Adipocyte (in vitro differentiated cells): ENCODE measurements around the gene OXSM.
A peak's percentile ranks its signal among the peaks of the same experiment; 100 is the strongest.

Experiments
- DNase-seq: peaks from one replicate; pipeline ENCODE4 v3.0.0-alpha.2; 2015; ENCODE audit warnings: low read depth
- H3K27me3 ChIP-seq: replicated peaks from 2 replicates; pipeline ENCODE4 v1.7.0; 2013; ENCODE audit warnings: mild to moderate bottlenecking, low read length, moderate library complexity; ENCODE audit not compliant: control insufficient read depth, insufficient read depth
- H3K36me3 ChIP-seq: 2 replicates; pipeline ENCODE4 v1.7.0; 2013; ENCODE audit warnings: low read length, mild to moderate bottlenecking, moderate library complexity; ENCODE audit not compliant: control insufficient read depth, insufficient read depth, severe bottlenecking
- H3K4me1 ChIP-seq: 2 replicates; pipeline ENCODE4 v1.7.0; 2013; ENCODE audit warnings: mild to moderate bottlenecking, low read length, moderate library complexity; ENCODE audit not compliant: control insufficient read depth, insufficient read depth
- H3K4me3 ChIP-seq: 2 replicates; pipeline ENCODE4 v1.7.0; 2013; ENCODE audit warnings: mild to moderate bottlenecking, low read length, moderate library complexity
- H3K9ac ChIP-seq: 2 replicates; pipeline ENCODE4 v1.7.0; 2013; ENCODE audit warnings: mild to moderate bottlenecking, low read length, moderate library complexity
- H3K9me3 ChIP-seq: 2 replicates; pipeline ENCODE4 v1.7.0; 2013; ENCODE audit warnings: mild to moderate bottlenecking, low read length, moderate library complexity; ENCODE audit not compliant: control insufficient read depth

Gene OXSM

GRCh38 chr3:25781758-25782594 is 7.9 kb upstream of the OXSM start:
- H3K4me1 ChIP-seq: peaks cover 22% of the 10 kb centered on the region
- H3K9ac ChIP-seq: peak overlapping the region; percentile 90
- no peaks in the 10 kb centered on the region for H3K27me3 ChIP-seq
- no peak for DNase-seq
- peaks cover 15% of the 10 kb centered on the region for H3K36me3 ChIP-seq
- H3K9me3 ChIP-seq: no peaks in the 10 kb centered on the region
- peak overlapping the region; percentile 92 for H3K4me3 ChIP-seq

- Histone ChIP-seq H3K36me3 (peaks cover 9% of the 10 kb centered on the region), H3K27me3 (no peaks in the 10 kb centered on the region), H3K4me1 (peaks cover 22% of the 10 kb centered on the region), H3K4me3 (peak overlapping the region; percentile 92), H3K9me3 (no peaks in the 10 kb centered on the region), H3K9ac (peak overlapping the region; percentile 90)
- peak; percentile 82 for DNase-seq
Observed at GRCh38 chr3:25782636-25782937, 7.3 kb upstream of the OXSM start.

- Histone ChIP-seq H3K9ac (peak within 1 kb of the TSS; percentile 90), H3K36me3 (peaks cover 4% of the 10 kb centered on the region), H3K27me3 (no peaks in the 10 kb centered on the region), H3K4me3 (peak within 1 kb of the TSS; percentile 92), H3K9me3 (no peaks in the 10 kb centered on the region), H3K4me1 (peaks cover 22% of the 10 kb centered on the region)
- peak; percentile 92 for DNase-seq
Observed at GRCh38 chr3:25782938-25783660, 6.8 kb upstream of the OXSM start, which contains the start of gene NGLY1. NGLY1 (minus strand) TSS chr3:25783443; CDS start chr3:25783390, 53 bp downstream.

DNA sequence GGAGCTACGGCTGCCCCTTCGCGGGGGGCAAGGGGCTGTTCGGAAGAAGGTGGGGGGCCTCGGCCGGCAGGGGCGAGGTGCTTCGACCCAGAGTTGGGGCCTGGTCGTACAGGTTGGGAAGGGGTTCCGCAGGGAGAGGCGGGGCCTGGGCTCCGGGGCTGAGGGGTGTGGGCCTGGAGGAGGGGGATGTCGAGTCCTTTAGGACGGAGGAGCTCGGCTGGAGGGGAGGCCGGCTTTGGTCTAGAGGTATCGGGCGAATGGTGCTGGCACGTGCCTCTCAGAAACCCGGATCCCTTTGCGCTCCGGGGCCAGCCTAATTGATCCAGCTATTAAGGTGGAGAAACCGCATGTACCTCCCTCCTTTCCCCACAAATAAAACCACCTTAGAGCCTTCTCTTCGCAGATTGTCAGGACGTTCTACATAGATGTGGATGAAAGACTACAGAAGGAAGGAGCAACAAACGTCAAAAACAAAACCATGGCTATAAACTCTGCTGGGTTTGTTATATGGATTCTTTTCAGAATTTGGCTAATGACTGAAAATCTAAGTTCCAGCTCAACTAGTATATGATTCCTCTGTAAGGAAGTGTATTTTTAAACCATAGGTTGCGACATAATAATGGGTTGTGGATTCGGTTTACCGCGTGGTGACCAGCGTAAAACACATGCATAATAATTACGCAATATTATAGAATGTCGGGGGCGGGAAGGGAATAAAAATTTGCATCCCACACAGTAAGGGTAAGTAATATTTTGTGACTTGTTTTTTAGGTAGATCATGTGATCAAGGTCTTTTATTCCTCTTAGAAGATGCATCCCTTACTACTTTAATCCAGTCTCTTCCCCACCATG is 6.0 kb upstream of the OXSM start:
- H3K9ac ChIP-seq: peak overlapping the region; percentile 76
- H3K27me3 ChIP-seq: no peaks in the 10 kb centered on the region
- no peaks in the 10 kb centered on the region for H3K36me3 ChIP-seq
- H3K9me3 ChIP-seq: no peaks in the 10 kb centered on the region
- H3K4me1 ChIP-seq: peaks cover 26% of the 10 kb centered on the region
- peak; percentile 65 for DNase-seq
- H3K4me3 ChIP-seq: peak overlapping the region; percentile 90

- no peaks in the 10 kb centered on the region for H3K27me3 ChIP-seq
- no peak overlapping the region for H3K9ac ChIP-seq
- H3K9me3 ChIP-seq: no peaks in the 10 kb centered on the region
- no peak for DNase-seq
- peaks cover 29% of the 10 kb centered on the region for H3K4me1 ChIP-seq
- H3K4me3 ChIP-seq: no peak overlapping the region
- H3K36me3 ChIP-seq: no peaks in the 10 kb centered on the region
Observed at GRCh38 chr3:25784971-25785370, 4.9 kb upstream of the OXSM start.

GRCh38 chr3:25785826-25786225 is 4.1 kb upstream of the OXSM start:
- DNase-seq: no peak

DNA sequence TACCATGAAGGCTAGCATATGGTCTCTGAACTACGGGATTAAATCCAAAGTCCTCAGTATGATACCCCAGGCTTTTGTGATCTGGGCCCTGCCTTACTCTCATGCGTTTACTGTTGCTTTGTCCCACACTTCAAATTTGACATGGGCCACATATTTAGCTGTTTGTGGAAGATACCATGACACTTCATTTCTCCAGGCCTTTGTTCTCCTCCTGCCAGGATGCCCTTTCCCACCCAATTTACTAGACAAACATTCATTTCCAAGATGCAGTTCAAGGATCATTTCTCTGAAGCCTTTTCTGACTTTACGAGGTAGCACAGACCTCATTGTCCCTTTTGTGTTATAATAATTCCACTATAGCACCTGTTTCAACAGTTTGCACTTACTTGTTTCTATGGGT is 2.2 kb upstream of the OXSM start:
- Histone ChIP-seq H3K9me3 (no peaks in the 10 kb centered on the region), H3K36me3 (peaks cover 5% of the 10 kb centered on the region), H3K4me3 (no peak overlapping the region), H3K4me1 (peaks cover 27% of the 10 kb centered on the region), H3K9ac (no peak overlapping the region), H3K27me3 (no peaks in the 10 kb centered on the region)
- DNase-seq: no peak

More at GRCh38 chr3:25785826-25786225, 4.1 kb upstream of the OXSM start:
- no peak overlapping the region for H3K9ac ChIP-seq
- no peak overlapping the region for H3K4me3 ChIP-seq
- H3K9me3 ChIP-seq: no peaks in the 10 kb centered on the region
- H3K36me3 ChIP-seq: no peaks in the 10 kb centered on the region
- H3K4me1 ChIP-seq: peaks cover 32% of the 10 kb centered on the region
- H3K27me3 ChIP-seq: no peaks in the 10 kb centered on the region

- Histone ChIP-seq H3K4me1 (peaks cover 21% of the 10 kb centered on the region), H3K9ac (peak overlapping the region; percentile 91), H3K9me3 (no peaks in the 10 kb centered on the region), H3K27me3 (no peaks in the 10 kb centered on the region), H3K4me3 (peak overlapping the region; percentile 94), H3K36me3 (peaks cover 10% of the 10 kb centered on the region)
- DNase-seq: no peak
Observed at GRCh38 chr3:25789209-25789595, 688 bp upstream of the OXSM start.

GRCh38 chr3:25801786-25802185 is 11.9 kb downstream of the OXSM start:
- Histone ChIP-seq H3K36me3 (no peaks in the 10 kb centered on the region), H3K9me3 (no peaks in the 10 kb centered on the region), H3K4me1 (no peaks in the 10 kb centered on the region), H3K9ac (no peak overlapping the region), H3K27me3 (no peaks in the 10 kb centered on the region), H3K4me3 (no peak overlapping the region)
- DNase-seq: no peak

GRCh38 chr3:25803833-25804232 is 13.9 kb downstream of the OXSM start:
- no peak for DNase-seq
- no peaks in the 10 kb centered on the region for H3K9me3 ChIP-seq
- no peaks in the 10 kb centered on the region for H3K4me1 ChIP-seq
- H3K27me3 ChIP-seq: no peaks in the 10 kb centered on the region
- no peak overlapping the region for H3K9ac ChIP-seq
- H3K4me3 ChIP-seq: no peak overlapping the region
- no peaks in the 10 kb centered on the region for H3K36me3 ChIP-seq

- H3K9ac ChIP-seq: no peak overlapping the region
- H3K4me3 ChIP-seq: no peak overlapping the region
- no peaks in the 10 kb centered on the region for H3K9me3 ChIP-seq
- H3K36me3 ChIP-seq: no peaks in the 10 kb centered on the region
- no peaks in the 10 kb centered on the region for H3K27me3 ChIP-seq
- DNase-seq: no peak
- no peaks in the 10 kb centered on the region for H3K4me1 ChIP-seq
Observed at GRCh38 chr3:25804676-25805075, 14.8 kb downstream of the OXSM start.
